Keratinocyte (primary cell): Measurements from ENCODE around the gene ZNF784. TPM values are rescaled to one million over a fixed set of nuclear protein-coding genes. Genes with fewer than 3 reads are reported as not detected.

Experiments used
- DNase-seq: peaks from one replicate; pipeline ENCODE4 v3.0.0-alpha.2; 2011; ENCODE audit warnings: low read depth, missing footprints, low spot score
- FAIRE-seq: peaks from 2 replicates; lab custom pipeline; 2011; peaks lifted over from hg19 to GRCh38; lab: Jason Lieb, UNC
- H2AFZ ChIP-seq: 2 replicates; pipeline ENCODE4 v1.6.0; 2012; ENCODE audit warnings: low read length, control low read depth, inconsistent platforms; ENCODE audit not compliant: control insufficient read depth
- H3K27ac ChIP-seq: 2 replicates; pipeline ENCODE4 v1.5.1; 2011; ENCODE audit warnings: low read length; ENCODE audit not compliant: control insufficient read depth, insufficient read depth
- H3K27me3 ChIP-seq: 3 replicates; pipeline ENCODE4 v1.6.0; 2011; ENCODE audit warnings: low read length; ENCODE audit not compliant: control insufficient read depth, insufficient read depth; ENCODE audit errors: extremely low read depth
- H3K36me3 ChIP-seq, 2 experiments: 2 replicates in 1 of 2; 3 replicates in 1 of 2; pipeline ENCODE4 v1.5.1; 2011; ENCODE audit warnings: low read length in 2 of 2, mild to moderate bottlenecking in 1 of 2; ENCODE audit not compliant: control insufficient read depth in 2 of 2, insufficient read depth in 2 of 2; ENCODE audit errors: extremely low read depth in 1 of 2
- H3K4me1 ChIP-seq: 3 replicates; pipeline ENCODE4 v1.5.1; 2011; ENCODE audit warnings: low read length; ENCODE audit not compliant: control insufficient read depth, insufficient read depth; ENCODE audit errors: extremely low read depth
- H3K4me2 ChIP-seq: 3 replicates; pipeline ENCODE4 v1.6.0; 2011; ENCODE audit warnings: low read depth, low read length; ENCODE audit not compliant: control insufficient read depth, insufficient read depth; ENCODE audit errors: extremely low read depth
- H3K4me3 ChIP-seq, 3 experiments: fragments of 200-600 bp in 1 of 3; sonication (generic) in 1 of 3; 2 replicates in 2 of 3; 3 replicates in 1 of 3; pipeline ENCODE4 v1.5.1; 2011 to 2016; ENCODE audit warnings: low read length in 3 of 3, mild to moderate bottlenecking in 3 of 3, control low read depth in 2 of 3, inconsistent platforms in 1 of 3, low read depth in 1 of 3, mixed read lengths in 1 of 3, mixed run types in 1 of 3, moderate library complexity in 1 of 3; ENCODE audit not compliant: control insufficient read depth in 2 of 3, insufficient read depth in 2 of 3; ENCODE audit errors: extremely low read depth in 1 of 3
- H3K79me2 ChIP-seq: 2 replicates; pipeline ENCODE4 v1.6.0; 2012; ENCODE audit warnings: low read length; ENCODE audit not compliant: control insufficient read depth, insufficient read depth
- H3K9ac ChIP-seq: 3 replicates; pipeline ENCODE4 v1.6.0; 2011; ENCODE audit warnings: low read length; ENCODE audit not compliant: control insufficient read depth, insufficient read depth; ENCODE audit errors: extremely low read depth
- H3K9me1 ChIP-seq: 3 replicates; pipeline ENCODE4 v1.6.0; 2011; ENCODE audit warnings: low read length; ENCODE audit not compliant: control insufficient read depth, insufficient read depth; ENCODE audit errors: extremely low read depth
- H3K9me3 ChIP-seq: 2 replicates; pipeline ENCODE4 v1.5.1; 2012; ENCODE audit warnings: low read depth, low read length; ENCODE audit not compliant: control insufficient read depth
- H4K20me1 ChIP-seq: 3 replicates; pipeline ENCODE4 v1.6.0; 2011; ENCODE audit warnings: low read length; ENCODE audit not compliant: control insufficient read depth, insufficient read depth; ENCODE audit errors: extremely low read depth
- CTCF ChIP-seq, 3 experiments: IDR thresholded peaks in 1 of 3; conservative IDR thresholded peaks in 1 of 3; optimal IDR thresholded peaks in 1 of 3; 2 replicates in 2 of 3; 3 replicates in 1 of 3; pipeline versions ENCODE3 to v1.5.1; 2011; ENCODE audit warnings: low read length in 3 of 3, mild to moderate bottlenecking in 3 of 3, moderate library complexity in 2 of 3, control low read depth in 1 of 3, inconsistent platforms in 1 of 3; ENCODE audit not compliant: insufficient read depth in 2 of 3; ENCODE audit errors: extremely low read depth in 1 of 3
- EZH2 ChIP-seq: IDR thresholded peaks from one replicate; pipeline ENCODE4 v1.6.1; 2012; ENCODE audit warnings: inconsistent platforms, mild to moderate bottlenecking, low read length, moderate library complexity
- dilution Hi-C: fragments of 300-500 bp; cut with MboI; formaldehyde crosslinking; loops from one replicate; pipeline ENCODE4 v1.7.0; 2020; ENCODE audit warnings: low sequenced_read_pairs; ENCODE audit not compliant: extremely low pct_ligation_motif_present
- polyA plus RNA-seq, 5 experiments: library from polyadenylated mRNA; depleted of rRNA in 3 of 5; stranded (reverse) in 3 of 5; stranded (forward) in 1 of 5; unstranded in 1 of 5; fragments of >200 nt; gene quantifications; 1 replicate in 1 of 5; 2 replicates in 3 of 5; 3 replicates in 1 of 5; pipeline versions ENCODE4 v1.2.1 to v1.2.3, GENCODE V29; 2011 to 2012; ENCODE audit warnings: missing spikeins in 2 of 5, low read depth in 1 of 5, low replicate concordance in 1 of 5

ZNF784 gene
- polyA plus RNA-seq, 1 donor (not counting 4 experiments of a cell fraction or from before 2014, with no cell fraction given): 2.1 TPM

GRCh38 chr19:55586976-55587668, 37.2 kb downstream of the ZNF784 start:
- H3K9me1 ChIP-seq: no peaks in the 10 kb centered on the region
- no peaks in the 10 kb centered on the region for H3K9me3 ChIP-seq
- H4K20me1 ChIP-seq: no peaks in the 10 kb centered on the region
- peak overlapping the region; percentile 67 for H2AFZ ChIP-seq
- H3K9ac ChIP-seq: peak overlapping the region; percentile 6
- H3K79me2 ChIP-seq: no peaks in the 10 kb centered on the region
- peak overlapping the region; percentile 35 to 63 (median 59) for H3K4me3 ChIP-seq
- H3K4me1 ChIP-seq: peaks cover 14% of the 10 kb centered on the region
- H3K27ac ChIP-seq: no peak overlapping the region
- dilution Hi-C loops: no loop called here
- peaks cover 4% of the 10 kb centered on the region for H3K27me3 ChIP-seq
- DNase-seq (peak; percentile 83), FAIRE-seq (peak; percentile 81)
- H3K36me3 ChIP-seq: peaks cover 0 to 3% of the 10 kb centered on the region in 2 experiments
- peak overlapping the region; percentile 84 for H3K4me2 ChIP-seq
- no peak for TF ChIP-seq EZH2
- no peak for TF ChIP-seq CTCF (optimal IDR thresholded peaks at IDR 0.05 in 1 of 3, IDR thresholded peaks at IDR 0.05 in 1 of 3, conservative IDR thresholded peaks at IDR 0.05 in 1 of 3; ENCODE audit: extremely low read depth in 1 of 3, insufficient read depth in 2 of 3, low read length in 3 of 3)

- Histone ChIP-seq H3K4me2 (peak overlapping the region; percentile 22), H2AFZ (peak overlapping the region; percentile 15), H3K9me1 (no peaks in the 10 kb centered on the region), H3K27me3 (peaks cover 4% of the 10 kb centered on the region), H3K79me2 (no peaks in the 10 kb centered on the region), H3K36me3 (no peaks in the 10 kb centered on the region), H3K4me1 (peaks cover 22% of the 10 kb centered on the region), H3K27ac (no peak overlapping the region), H3K9me3 (no peaks in the 10 kb centered on the region), H3K9ac (peak overlapping the region; percentile 9), H4K20me1 (no peaks in the 10 kb centered on the region), H3K4me3 (no peak overlapping the region)
- FAIRE-seq (no peak), DNase-seq (no peak)
- dilution Hi-C loops: no loop called here
- TF ChIP-seq EZH2 (no peak), CTCF (optimal IDR thresholded peaks at IDR 0.05 in 1 of 3, IDR thresholded peaks at IDR 0.05 in 1 of 3, conservative IDR thresholded peaks at IDR 0.05 in 1 of 3; ENCODE audit: extremely low read depth in 1 of 3, insufficient read depth in 2 of 3, low read length in 3 of 3) (no peak)
These were observed 38.6 kb downstream of the ZNF784 start for GRCh38 chr19:55585658-55586339.
